Measurements from ENCODE around the gene TMEM170B.

GRCh38 chr6:11604836-11605506 lies 67.4 kb downstream of the TMEM170B start:
- TF ChIP-seq, protein P1, sequence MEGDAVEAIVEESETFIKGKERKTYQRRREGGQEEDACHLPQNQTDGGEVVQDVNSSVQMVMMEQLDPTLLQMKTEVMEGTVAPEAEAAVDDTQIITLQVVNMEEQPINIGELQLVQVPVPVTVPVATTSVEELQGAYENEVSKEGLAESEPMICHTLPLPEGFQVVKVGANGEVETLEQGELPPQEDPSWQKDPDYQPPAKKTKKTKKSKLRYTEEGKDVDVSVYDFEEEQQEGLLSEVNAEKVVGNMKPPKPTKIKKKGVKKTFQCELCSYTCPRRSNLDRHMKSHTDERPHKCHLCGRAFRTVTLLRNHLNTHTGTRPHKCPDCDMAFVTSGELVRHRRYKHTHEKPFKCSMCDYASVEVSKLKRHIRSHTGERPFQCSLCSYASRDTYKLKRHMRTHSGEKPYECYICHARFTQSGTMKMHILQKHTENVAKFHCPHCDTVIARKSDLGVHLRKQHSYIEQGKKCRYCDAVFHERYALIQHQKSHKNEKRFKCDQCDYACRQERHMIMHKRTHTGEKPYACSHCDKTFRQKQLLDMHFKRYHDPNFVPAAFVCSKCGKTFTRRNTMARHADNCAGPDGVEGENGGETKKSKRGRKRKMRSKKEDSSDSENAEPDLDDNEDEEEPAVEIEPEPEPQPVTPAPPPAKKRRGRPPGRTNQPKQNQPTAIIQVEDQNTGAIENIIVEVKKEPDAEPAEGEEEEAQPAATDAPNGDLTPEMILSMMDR (IDR thresholded peaks at IDR 0.05; ENCODE audit: low read depth, low read length): no peak
- TF ChIP-seq EZH2phosphoT487 (IDR thresholded peaks at IDR 0.05; ENCODE audit: low read depth): no peak

Data from OCI-LY3 (cell line).